Measurements from ENCODE around the gene CLTA.

DNA sequence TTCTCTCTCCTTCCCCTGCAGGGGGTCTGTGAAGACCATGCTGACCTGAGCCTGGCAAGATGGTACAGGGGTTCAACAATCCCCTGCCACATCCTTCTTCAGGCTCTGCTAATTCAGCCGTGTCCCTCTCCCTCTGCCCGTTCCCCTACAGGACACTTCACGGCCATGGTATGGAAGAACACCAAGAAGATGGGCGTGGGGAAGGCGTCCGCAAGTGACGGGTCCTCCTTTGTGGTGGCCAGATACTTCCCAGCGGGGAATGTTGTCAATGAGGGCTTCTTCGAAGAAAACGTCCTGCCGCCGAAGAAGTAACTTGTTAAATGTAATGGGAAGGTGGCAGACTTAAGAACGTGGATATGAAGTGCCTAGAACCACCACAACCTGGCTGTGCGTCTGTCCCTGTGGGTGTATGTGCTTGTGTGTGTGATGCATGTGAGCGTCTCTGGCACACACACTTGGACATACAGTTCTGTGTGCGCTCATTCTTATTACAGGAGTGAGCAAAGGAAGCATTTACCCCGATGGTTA lies 28.4 kb upstream of the CLTA start:
- TF ChIP-seq CTCF (optimal IDR thresholded peaks at IDR 0.05 in 1 of 3, IDR thresholded peaks at IDR 0.05 in 1 of 3, conservative IDR thresholded peaks at IDR 0.05 in 1 of 3; ENCODE audit: extremely low read depth in 1 of 3, insufficient read depth in 2 of 3, low read length in 3 of 3): no peak
- TF ChIP-seq EZH2 (IDR thresholded peaks at IDR 0.05; ENCODE audit: low read length): no peak
